ENCODE results near the gene VPS35.

The VPS35 gene

DNA sequence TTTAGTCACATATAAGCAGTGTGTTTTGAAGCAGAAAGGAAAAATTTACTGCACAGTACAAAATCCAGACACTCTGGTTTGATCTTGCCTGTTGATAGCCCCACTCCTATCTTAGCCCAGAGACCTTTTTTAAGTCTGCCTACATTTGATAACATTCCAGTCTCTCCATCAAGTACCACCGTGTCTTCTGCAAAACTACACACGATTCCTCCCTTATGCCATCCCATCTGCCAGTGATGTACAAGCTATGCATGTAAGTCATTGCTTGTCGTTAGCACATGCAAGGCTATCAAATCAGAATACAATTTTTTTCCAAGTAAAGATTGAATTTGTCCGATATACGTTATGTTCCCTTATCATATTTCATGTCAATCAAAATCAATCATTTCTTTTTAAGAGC is 82.7 kb downstream of the VPS35 start:
- DNase-seq = no peak
